ENCODE data around the gene FBLN2. TPM values are rescaled to one million over a fixed set of nuclear protein-coding genes. Genes with fewer than 3 reads are reported as not detected.

FBLN2 gene
- total and polyA plus RNA-seq, 4 donors: 1.3 to 9.1 (median 4.3) TPM

DNA sequence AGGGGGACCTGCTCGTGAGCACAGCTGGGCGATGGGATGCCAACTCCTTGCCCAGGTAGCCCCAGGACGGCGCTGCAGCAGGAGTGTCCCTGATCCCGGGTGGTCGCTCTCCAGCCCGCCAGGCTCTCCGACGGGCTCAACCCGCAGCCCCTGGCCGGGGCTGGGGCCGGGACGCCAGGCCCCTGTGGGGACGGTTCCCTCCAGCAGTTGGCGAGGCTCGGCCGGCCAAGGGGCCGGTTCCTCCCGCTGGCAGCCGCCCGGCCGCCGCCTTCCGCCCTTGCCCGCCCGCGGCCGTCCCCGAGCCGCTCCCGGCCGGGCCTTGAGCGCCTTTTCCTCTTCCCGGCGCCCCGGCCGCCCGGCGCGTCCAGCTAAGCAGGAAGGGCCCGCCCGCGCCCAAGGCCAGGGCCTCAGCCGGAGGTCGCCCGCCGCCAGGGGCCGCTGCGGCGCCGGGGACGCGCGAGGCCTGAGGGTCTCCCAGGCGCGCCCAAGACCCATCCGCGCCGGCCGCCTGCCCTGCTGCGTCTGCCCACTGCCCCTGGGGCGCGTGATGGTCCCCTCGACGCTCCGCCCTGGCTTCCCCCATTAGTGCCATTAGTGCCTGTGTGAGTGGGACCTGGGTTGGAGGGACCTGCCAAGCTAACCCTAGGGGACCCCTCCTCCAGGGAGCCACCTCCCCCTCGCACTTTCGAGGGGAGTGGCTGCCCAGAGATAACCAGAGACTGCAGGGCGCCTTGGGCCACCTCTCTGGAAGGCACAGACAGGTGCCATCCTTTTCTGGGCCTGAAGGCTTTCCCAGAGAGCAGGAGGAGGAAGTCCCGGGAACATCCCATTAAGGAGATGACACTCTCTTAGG, 106.4 kb downstream of the FBLN2 start:
- Histone ChIP-seq H3K27ac (ENCODE audit: low read depth in 1 of 2, low read length in 2 of 2) (no peak overlapping the region), H3K9ac (ENCODE audit: low read depth in 1 of 2, low read length in 2 of 2) (no peak overlapping the region), H3K36me3 (ENCODE audit: control insufficient read depth in 4 of 4, insufficient read depth in 3 of 4, low read depth in 1 of 4, low read length in 3 of 4) (no peaks in the 10 kb centered on the region), H3K27me3 (ENCODE audit: control insufficient read depth in 4 of 4, insufficient read depth in 4 of 4, low read length in 3 of 4) (peaks cover 0 to 7% (median 2%) of the 10 kb centered on the region in 4 donors), H3K4me3 (ENCODE audit: low read depth in 1 of 3, low read length in 3 of 3) (peak overlapping the region in 1 of 3 donors; percentile 6), H3K4me1 (ENCODE audit: control insufficient read depth in 4 of 4, insufficient read depth in 4 of 4, low read length in 3 of 4) (peaks cover under 1 to 11% (median 5%) of the 10 kb centered on the region in 4 donors), H3K9me3 (ENCODE audit: control insufficient read depth in 4 of 4, low read length in 3 of 4) (no peaks in the 10 kb centered on the region)
- 8% methylated on average over 70 of the region's 70 CpGs for WGBS
- DNase-seq (ENCODE audit: low spot score): peak; percentile 55
- TF ChIP-seq RAD21 (IDR thresholded peaks at IDR 0.05) (no peak), EGR1 (IDR thresholded peaks at IDR 0.05; ENCODE audit: low read depth in 2 of 2) (no peak), YY1 (IDR thresholded peaks at IDR 0.05) (no peak), NR2F2 (IDR thresholded peaks at IDR 0.05) (no peak)
- TF ChIP-seq, protein P1, sequence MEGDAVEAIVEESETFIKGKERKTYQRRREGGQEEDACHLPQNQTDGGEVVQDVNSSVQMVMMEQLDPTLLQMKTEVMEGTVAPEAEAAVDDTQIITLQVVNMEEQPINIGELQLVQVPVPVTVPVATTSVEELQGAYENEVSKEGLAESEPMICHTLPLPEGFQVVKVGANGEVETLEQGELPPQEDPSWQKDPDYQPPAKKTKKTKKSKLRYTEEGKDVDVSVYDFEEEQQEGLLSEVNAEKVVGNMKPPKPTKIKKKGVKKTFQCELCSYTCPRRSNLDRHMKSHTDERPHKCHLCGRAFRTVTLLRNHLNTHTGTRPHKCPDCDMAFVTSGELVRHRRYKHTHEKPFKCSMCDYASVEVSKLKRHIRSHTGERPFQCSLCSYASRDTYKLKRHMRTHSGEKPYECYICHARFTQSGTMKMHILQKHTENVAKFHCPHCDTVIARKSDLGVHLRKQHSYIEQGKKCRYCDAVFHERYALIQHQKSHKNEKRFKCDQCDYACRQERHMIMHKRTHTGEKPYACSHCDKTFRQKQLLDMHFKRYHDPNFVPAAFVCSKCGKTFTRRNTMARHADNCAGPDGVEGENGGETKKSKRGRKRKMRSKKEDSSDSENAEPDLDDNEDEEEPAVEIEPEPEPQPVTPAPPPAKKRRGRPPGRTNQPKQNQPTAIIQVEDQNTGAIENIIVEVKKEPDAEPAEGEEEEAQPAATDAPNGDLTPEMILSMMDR (IDR thresholded peaks at IDR 0.05; ENCODE audit: low read depth, low read length, missing input control): peak; percentile 33

DNA sequence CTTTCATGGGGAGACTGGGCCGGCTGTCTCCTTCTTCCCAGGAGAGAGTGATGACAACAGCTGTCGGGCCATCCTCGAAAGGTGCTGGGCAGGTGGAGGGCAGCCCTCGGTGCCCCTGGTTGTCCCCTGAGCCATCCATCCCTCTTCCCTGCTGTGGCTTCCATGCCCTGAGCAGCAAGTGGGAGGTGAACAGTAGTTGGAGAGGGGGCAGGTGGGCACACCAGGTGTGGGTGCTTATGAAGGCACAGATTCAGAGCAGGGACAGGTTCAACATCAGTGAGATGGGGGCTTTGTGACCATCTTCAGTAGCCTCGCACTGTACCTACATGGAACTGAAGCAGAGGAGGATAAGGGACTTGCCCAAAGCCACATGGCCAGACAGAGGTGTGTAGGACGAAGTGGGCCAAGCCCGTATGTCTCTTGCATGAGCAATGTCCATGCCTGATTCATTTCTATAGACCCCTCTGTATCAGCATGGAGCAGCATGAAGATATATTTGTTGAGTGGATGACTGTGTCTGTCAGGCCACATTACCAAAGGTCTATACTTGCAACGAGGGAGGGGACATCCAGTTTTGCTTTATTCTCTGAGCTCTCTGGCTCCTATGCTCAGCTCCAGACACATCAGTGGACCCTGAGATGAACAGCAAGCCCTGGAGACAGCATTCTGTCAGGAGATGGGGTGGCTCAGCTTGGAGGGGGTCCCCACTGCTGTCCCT, 107.8 kb downstream of the FBLN2 start:
- WGBS: 80% methylated on average over 8 of the region's 8 CpGs
- no peaks in the 10 kb centered on the region for H3K36me3 ChIP-seq (ENCODE audit: control insufficient read depth in 4 of 4, insufficient read depth in 3 of 4, low read depth in 1 of 4, low read length in 3 of 4)
- no peak overlapping the region for H3K4me3 ChIP-seq (ENCODE audit: low read depth in 1 of 3, low read length in 3 of 3)
- H3K4me1 ChIP-seq (ENCODE audit: control insufficient read depth in 4 of 4, insufficient read depth in 4 of 4, low read length in 3 of 4): peaks cover 0 to 7% (median 3%) of the 10 kb centered on the region in 4 donors
- no peak for DNase-seq (ENCODE audit: low spot score)
- TF ChIP-seq, protein P2, sequence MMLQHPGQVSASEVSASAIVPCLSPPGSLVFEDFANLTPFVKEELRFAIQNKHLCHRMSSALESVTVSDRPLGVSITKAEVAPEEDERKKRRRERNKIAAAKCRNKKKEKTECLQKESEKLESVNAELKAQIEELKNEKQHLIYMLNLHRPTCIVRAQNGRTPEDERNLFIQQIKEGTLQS (IDR thresholded peaks at IDR 0.05): no peak
- no peak overlapping the region for H3K9ac ChIP-seq (ENCODE audit: low read depth in 1 of 2, low read length in 2 of 2)
- H3K27ac ChIP-seq (ENCODE audit: low read depth in 1 of 2, low read length in 2 of 2): no peak overlapping the region
- H3K27me3 ChIP-seq (ENCODE audit: control insufficient read depth in 4 of 4, insufficient read depth in 4 of 4, low read length in 3 of 4): peaks cover 0 to 4% (median 2%) of the 10 kb centered on the region in 4 donors
- H3K9me3 ChIP-seq (ENCODE audit: control insufficient read depth in 4 of 4, low read length in 3 of 4): no peaks in the 10 kb centered on the region

DNA sequence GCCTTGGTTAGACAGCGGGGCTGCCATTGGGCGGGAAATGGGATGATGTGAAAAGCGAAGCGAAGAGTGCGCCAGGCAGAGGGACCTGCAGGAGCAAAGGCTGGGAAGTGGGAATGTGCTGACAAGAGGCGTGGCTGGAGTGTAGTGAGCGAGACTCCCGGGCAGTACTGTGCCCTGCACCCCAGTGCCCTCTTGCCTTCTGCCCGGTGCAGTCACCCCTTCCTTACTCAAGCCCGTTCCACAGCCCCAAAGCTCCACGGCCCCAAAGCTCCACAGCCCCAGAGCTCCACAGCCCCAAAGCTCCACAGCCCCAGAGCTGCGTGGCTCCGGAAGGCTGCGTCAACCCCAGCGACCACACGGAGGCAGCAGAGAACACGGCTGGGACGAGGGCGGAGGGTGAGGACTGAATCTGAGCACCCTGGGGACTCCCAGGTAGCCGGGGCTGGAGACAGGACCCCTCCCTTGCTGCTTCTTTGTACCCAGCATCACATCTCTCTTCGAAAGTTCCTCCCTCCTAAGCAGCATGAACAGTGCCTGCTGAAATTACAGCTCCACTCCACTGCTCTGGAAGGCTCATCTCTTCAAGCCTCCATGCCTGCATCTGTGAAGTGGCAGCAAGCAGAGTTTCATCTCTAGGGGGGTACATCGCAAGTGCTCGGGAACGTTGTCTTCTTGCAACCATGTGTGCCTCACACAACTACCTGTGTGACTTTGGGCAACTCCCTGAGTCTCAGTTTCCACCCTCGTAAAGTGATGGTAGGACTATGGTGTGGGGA, 108.9 kb downstream of the FBLN2 start:
- no peak overlapping the region for H3K27ac ChIP-seq (ENCODE audit: low read depth in 1 of 2, low read length in 2 of 2)
- no peak overlapping the region for H3K9ac ChIP-seq (ENCODE audit: low read depth in 1 of 2, low read length in 2 of 2)
- DNase-seq (ENCODE audit: low spot score): peak; percentile 65
- H3K36me3 ChIP-seq (ENCODE audit: control insufficient read depth in 4 of 4, insufficient read depth in 3 of 4, low read depth in 1 of 4, low read length in 3 of 4): no peaks in the 10 kb centered on the region
- 12% methylated on average over 25 of the region's 25 CpGs for WGBS
- TF ChIP-seq SP1 (IDR thresholded peaks at IDR 0.05) (no peak), RAD21 (IDR thresholded peaks at IDR 0.05) (peak; percentile 74 to 80)
- TF ChIP-seq, protein P1 (IDR thresholded peaks at IDR 0.05; ENCODE audit: low read depth, low read length, missing input control): peak; percentile 66
- peaks cover 0 to 4% (median 2%) of the 10 kb centered on the region in 4 donors for H3K27me3 ChIP-seq (ENCODE audit: control insufficient read depth in 4 of 4, insufficient read depth in 4 of 4, low read length in 3 of 4)
- no peak overlapping the region for H3K4me3 ChIP-seq (ENCODE audit: low read depth in 1 of 3, low read length in 3 of 3)
- H3K4me1 ChIP-seq (ENCODE audit: control insufficient read depth in 4 of 4, insufficient read depth in 4 of 4, low read length in 3 of 4): peaks cover 0 to 7% (median 3%) of the 10 kb centered on the region in 4 donors
- no peaks in the 10 kb centered on the region for H3K9me3 ChIP-seq (ENCODE audit: control insufficient read depth in 4 of 4, low read length in 3 of 4)
